LNCAP (cell line): ENCODE results near the gene PRR20C.
"Not testable (repeated sequence)": the region's sequence is repeated elsewhere in the genome, so short reads cannot be mapped to it uniquely, and the experiment has no call there.

Source experiments
- TF ChIP-seq, protein P1 (sequence below): fragments of 450-650 bp; IDR thresholded peaks from 2 replicates; pipeline ENCODE4 v1.5.1; 2017; ENCODE audit warnings: mild to moderate bottlenecking

The PRR20C gene

DNA sequence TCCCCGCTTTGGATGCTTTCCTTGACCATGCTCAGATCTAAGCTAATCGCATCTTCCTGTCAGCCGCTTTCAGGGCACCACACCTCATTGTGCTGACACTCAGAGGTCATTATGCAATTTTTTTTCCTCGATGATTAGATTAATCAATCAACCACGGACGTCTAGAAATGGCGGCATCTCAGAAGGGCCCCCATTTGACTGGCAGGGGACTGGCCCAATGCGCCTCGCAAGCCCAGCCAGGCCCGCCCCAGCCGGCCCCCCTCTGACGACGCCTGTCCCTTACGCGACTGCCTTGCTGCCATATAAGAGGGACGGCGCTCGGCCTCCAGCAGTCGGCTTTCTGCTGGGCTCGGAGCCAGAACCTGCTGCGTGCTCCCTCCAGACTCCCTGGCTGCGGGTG, at the start of gene PRR20C:
TSS of gene PRR20C (plus strand) at position 301 of the 400 bp plus-strand sequence. CDS start 387 bp downstream, outside the sequence.
- TF ChIP-seq, protein P1, sequence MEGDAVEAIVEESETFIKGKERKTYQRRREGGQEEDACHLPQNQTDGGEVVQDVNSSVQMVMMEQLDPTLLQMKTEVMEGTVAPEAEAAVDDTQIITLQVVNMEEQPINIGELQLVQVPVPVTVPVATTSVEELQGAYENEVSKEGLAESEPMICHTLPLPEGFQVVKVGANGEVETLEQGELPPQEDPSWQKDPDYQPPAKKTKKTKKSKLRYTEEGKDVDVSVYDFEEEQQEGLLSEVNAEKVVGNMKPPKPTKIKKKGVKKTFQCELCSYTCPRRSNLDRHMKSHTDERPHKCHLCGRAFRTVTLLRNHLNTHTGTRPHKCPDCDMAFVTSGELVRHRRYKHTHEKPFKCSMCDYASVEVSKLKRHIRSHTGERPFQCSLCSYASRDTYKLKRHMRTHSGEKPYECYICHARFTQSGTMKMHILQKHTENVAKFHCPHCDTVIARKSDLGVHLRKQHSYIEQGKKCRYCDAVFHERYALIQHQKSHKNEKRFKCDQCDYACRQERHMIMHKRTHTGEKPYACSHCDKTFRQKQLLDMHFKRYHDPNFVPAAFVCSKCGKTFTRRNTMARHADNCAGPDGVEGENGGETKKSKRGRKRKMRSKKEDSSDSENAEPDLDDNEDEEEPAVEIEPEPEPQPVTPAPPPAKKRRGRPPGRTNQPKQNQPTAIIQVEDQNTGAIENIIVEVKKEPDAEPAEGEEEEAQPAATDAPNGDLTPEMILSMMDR: not testable (repeated sequence)

DNA sequence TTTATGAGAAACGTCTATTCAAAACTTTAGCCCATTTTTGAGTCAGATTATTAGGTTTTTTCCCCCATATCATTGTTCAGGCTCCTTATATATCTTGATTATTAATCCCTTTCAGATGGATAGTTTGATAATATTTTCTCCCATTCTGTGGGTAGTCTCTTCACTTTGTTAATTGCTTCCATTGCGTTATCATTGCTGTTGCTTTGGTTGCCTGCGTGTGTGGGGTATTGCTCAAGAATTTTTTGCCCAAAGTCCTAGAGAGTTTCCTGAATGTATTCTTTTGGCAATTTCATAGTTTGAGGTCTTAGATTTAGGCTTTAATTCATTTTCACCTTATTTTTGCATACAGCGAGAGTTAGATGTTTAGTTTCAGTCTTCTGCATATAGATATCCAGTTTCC, 38.9 kb upstream of the PRR20C start:
- TF ChIP-seq, protein P1: no peak

DNA sequence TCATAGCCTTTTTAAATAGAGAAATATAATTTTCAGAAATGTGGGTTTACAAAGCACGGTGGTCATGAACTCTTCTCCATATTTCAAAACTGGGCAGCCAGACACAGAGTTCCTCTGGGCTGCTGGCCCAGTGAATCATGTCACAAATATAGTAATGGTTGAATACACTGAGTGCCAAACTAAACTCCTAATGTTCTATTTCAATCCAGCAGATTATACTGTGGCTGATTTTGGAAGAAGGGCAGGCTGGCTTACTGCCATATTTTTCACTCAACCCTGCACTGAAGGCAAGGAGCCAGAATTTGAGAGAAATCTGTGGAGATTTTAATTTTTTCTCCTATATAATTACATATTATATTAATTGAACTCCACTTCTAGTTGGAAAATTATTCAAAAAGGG, 30.2 kb upstream of the PRR20C start:
- TF ChIP-seq, protein P1: no peak

DNA sequence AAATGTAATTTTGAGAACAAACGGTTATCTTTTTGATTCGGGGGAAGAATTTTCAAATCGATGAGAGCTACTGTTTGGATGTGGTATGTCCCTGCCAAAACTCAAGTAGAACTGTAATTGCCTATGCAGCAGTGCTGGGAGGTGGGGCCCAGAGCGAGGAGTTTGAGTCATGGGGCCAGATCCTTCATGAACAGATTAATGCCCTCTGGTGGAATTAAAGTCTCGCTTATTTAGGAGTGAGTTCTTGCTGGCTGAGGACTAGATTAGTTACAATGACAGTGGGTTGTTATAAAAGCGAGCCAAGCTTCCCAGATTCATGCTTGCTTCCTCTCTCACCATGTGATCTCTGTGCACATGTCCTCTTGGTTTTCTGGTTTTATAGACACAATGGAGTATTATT, 25.0 kb upstream of the PRR20C start:
- TF ChIP-seq, protein P1: no peak

DNA sequence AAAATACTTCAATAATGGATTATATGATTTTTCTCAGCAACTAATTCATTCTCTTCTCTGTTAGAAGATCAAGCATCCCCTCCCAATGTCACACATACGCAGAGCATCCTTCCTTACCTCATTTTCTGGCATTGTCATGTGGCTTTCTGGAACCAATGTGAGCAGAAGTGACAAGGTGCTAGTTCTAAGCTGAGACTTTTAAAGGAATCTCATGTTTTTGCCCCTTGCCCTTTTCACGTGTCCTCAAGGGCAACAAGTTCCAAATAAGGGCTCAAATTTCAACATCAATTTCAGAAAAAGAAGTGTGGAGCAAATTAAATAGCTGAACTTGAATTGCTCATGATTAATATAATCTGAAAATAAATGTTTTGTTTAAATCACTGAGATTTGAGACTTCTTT, 17.8 kb upstream of the PRR20C start:
- TF ChIP-seq, protein P1: no peak

DNA sequence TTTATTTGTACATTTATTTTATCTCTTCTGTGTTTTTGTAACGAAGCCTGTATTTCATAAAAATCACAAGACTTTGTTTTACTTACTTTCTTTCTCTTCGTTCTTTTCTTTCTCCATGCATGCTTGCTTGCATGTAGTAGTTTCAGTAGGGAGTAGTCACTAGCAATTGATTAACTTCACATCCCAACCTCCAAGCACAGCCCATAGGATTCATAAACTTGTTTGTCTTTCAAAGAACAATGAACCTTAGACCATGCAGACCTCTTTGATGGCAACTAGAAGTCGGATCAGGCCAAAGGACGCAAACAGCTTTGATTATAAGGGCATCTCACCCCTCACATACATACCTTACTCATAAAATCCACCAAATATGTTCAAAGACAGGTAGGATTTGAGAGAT, 16.3 kb upstream of the PRR20C start:
- TF ChIP-seq, protein P1: no peak

DNA sequence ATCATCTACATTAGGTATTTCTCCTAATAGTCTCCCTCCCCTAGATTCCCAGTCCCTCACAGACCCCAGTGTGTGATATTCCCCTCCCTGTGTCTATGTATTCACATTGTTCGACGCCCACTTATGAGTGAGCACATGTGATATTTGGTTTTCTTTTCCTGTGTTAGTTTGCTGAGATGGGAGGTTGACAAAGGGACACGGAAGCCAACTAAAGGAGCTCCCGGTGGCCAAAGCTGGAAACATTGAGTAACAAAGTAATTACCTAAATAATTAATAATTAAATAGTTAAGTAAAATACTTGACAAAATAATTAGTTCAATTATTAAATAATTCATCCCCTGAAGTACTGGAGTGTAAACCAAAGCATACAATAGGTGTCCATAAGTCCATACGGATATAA, 14.9 kb upstream of the PRR20C start:
- TF ChIP-seq, protein P1: no peak
